Stimulated activated CD4-positive, alpha-beta T cell treated with anti-CD3 and anti-CD28 coated beads, Interleukin-1b, Interleukin-23, amount 100 ng/mL, for 48 hours (primary cell): Measurements from ENCODE around the gene RAD50.

Experiments used
- DNase-seq: peaks from one replicate; pipeline ENCODE4 v3.0.0-alpha.2; 2020

Gene RAD50

DNA sequence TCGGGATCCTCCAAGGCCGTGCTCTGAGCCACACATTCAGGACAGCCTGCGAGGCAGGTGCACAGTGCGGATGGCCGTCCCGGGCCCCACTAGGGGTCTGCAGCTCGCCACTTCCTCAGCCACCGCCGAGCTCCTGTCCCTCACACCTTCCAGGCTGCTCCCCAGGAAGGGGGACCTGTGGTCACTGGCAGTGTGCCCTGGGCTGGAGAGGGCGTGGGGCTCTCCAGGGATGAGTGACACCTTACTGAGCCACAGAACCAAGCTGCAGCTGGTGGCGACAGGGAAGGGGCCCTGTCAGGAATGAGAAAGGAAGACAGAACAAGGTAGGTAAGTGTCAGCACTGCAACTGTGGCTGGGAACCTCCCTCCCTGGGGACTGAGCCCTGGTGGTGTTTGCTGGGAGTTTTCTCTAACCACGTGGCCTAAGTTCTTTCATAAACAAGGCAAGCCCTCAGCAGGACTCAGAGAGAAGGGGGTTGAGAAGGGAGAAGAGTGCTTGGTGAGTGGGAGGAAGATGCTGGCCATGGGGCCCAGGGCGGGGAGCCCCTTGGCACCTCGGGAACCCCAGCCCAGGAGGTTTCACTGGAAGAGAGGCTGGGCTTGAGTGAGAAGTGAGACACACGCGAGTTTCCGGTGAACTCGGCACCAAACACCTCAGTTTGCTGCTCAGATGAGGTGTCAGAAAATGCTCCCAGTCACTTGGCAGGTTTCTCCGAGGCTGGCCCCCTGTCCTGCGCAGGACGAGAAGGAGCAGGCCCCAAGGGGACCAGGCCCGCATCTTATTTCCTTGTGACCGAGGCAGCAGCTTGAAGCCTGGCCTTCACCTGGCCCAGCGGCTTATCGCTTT is 106.4 kb downstream of the RAD50 start:
- DNase-seq, result peak; percentile 78

DNA sequence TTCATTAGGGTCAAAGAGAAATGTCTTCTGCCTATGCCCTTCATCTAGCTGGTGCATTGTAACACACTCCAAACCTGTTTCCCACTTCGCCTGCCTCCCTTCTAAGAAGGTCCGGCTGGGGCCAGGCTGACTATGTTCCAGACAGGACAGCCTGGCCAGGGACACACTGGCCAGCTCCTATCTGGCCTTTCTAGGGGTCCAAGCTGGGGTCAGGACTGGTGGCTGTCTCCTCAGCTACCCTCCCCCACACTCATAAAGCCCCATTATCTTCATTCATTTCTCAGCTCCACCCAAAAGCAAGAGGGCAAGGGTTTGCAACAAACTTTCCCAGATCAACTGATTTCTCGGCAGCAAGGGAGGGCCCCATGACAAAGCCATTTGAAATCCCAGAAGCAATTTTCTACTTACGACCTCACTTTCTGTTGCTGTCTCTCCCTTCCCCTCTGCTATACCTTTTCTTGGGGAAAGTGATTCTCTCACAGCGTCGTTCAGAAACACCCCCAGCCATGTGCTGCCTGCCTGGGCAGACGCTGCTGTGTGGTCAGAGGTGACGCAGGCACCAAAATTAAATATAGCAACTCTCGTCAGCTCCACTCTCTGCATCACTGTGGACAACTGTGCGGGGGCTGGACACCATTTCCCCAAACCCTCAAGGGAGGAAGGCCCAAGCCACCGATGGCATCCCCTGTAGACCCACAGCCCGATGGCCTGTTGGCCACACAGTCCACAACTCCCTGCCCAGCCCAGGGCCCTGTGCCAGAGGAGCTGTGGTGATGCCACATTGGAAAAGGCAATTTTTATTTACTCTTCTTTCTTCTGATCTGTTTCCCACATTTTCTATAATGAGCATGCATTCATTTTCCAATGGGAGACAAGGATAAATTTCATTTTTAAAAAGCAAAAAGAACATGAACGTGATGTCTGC is 107.3 kb downstream of the RAD50 start:
- DNase-seq, result no peak

GRCh38 chr5:132664696-132665209 is 108.0 kb downstream of the RAD50 start:
- no peak for DNase-seq

GRCh38 chr5:132665574-132666080 is 108.8 kb downstream of the RAD50 start:
- DNase-seq, result no peak

GRCh38 chr5:132666310-132667123 is 109.7 kb downstream of the RAD50 start:
- no peak for DNase-seq

- DNase-seq, result no peak
Measured at GRCh38 chr5:132667309-132667708, 110.5 kb downstream of the RAD50 start.

DNA sequence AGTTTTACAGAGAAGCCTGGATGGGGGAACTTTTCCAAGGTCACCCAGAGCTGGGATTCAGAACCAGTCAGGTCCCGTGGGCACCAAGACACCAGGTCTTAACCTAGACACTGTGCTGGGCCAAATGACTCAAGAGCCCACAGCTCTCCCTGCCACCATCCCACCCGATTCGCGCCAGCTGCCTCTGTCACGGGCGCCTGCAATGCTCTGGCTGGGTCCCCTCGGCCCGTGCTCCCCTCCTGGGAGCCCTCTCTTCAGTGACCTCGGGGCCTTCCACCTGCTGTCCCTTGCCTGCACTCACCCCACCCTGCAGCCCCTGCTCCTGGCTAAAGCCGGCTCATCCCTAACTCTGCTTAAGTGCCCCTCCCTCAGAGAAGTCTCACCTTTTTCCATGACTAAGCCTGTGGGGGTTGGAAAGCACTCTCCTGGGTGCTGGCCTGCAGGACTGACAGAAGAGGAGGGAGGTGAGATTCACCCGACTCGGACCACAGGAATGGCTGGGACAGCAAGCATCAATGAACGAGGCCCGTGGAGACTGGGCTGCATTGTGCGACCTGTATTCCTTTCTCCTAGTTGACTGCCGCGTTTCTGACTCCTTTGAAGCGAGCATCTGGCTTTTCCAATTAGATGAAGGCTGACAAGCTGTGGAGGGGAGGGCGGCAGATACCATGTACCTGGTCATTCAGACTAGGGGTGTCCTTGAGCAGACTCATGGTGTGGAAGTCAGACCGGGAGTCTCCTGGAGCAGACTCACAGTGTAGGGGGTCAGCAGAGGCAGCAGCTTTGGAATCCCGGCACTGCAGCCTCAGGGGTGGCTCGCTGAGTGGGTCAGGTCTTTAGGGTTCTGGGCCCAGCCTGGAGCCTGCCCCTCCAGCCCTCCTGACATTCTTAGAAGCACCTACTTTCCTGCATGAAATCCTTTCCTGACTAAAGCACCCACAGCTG is 111.3 kb downstream of the RAD50 start:
- DNase-seq, result no peak

DNA sequence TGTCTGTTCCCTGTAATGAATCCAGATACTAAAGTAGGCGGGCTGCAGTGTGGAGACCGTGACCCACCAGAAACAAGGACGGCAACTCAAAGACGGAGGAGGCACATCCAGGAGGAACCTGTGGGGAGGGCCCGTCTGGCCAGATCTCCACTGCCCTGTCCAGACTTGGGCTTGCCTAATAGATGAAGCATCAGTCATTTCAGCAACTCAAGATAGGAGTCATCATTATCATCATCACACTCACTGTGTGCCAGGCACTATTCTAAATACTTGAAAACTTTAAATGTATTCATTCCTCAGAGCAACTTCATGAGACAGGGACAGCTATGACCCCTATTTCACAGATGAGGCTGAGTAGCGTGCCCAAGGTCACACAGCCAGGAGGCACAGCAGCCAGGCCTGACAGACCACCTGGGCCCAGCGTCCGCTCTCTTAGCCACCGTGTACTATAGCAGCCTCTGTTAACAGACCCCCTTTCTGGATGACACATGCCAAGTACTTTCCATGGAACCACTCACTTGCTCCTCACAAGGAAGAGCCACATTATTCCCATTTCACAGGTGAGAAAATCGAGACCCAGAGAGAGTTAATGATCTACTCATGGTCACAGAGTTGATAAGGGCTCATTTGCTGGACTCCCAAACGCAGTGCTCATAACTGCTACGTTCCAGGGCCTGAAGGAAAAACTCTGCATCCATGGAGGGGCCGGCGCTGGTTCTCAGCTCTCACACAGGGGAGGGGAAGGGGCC is 112.1 kb downstream of the RAD50 start:
- no peak for DNase-seq

DNA sequence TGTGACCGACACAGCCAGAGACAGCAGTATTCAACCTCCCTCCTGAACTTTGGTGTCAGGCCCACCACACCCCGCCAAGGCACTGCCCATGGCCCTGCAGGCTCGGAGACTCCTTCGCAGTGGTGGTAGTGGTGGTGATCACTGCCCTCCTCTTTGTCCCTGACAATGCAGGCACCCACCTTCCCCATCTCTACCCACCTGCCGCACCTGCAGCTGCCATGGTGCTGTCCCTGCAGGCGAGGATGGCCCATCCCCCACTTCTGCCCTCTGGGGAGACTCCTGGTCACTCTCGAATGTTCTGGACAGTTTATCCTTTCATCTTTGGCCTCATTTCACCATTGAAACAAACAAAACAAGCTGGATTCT is 112.7 kb downstream of the RAD50 start:
- no peak for DNase-seq

DNA sequence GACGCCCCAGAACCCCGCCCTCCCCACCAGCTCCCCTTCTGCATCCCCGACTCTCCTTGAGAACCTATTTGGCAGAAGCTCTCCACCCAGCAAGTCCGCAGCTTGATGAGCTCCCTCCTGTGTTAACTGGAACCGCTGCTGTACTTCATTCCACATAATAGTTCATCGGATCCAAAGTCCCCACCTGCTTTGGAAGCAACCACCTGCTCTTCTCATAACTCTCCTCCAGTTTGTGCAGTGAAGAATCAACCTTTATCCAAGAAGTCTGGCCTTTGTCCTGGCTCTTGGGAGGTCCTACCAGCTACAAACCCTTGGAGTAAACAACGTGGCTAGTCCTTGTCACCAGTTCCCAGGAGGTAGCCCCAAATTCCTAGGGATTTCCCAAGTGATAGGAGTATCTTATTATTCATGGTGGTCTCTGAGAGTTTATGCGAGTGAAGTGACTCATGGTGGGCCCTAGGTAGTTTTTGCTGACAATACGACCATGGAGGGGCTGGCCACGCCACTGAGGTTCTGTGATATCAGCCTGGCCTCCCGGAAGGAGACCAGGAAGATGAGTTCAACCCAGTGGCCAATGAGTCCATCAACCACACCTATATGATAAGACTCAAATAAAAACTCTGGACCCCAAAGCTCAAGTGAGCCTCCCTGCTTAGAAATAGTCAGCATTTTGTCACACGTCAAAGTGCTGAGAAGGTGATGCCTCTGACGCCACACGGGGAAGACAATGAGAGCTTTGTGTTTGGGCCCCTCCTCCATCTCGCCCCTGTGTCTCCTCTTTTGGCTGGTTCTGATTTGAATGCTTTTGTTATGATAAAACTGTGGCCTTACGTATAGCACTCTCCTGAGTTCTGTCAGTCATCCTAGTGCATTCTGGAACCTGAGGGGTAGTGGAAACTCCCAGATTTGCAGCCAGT is 113.4 kb downstream of the RAD50 start:
- DNase-seq, result no peak

DNA sequence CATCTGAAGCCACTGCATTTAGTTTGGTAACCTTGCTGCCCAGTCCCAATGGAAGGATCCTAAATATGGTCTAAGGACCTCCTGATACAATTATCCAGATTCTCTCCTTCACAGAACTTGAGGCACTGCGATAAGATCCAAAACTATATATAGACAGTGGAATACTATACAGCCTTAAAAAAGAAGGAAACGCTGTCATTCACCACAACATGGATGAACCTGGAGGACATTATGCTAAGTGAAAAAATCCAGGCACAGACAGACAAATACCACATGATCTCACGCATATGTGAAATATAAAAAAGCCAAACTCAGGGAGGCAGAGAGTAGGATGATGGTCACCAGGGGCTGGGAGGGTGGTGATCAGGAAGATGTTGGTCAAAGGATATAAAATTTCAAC is 114.2 kb downstream of the RAD50 start:
- no peak for DNase-seq

DNA sequence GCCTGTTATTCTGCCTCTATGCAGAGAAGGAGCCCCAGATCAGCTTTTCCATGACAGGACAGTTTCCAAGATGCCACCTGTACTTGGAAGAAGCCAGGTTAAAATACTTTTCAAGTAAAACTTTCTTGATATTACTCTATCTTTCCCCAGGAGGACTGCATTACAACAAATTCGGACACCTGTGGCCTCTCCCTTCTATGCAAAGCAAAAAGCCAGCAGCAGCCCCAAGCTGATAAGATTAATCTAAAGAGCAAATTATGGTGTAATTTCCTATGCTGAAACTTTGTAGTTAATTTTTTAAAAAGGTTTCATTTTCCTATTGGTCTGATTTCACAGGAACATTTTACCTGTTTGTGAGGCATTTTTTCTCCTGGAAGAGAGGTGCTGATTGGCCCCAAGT is 116.7 kb downstream of the RAD50 start:
- DNase-seq, result no peak

- DNase-seq, result no peak
Measured at GRCh38 chr5:132673939-132674630, 117.3 kb downstream of the RAD50 start, which contains the start of gene IL4. Gene IL4 (plus strand): TSS chr5:132673989. CDS start chr5:132674051, 62 bp downstream.

GRCh38 chr5:132674671-132675506 is 118.1 kb downstream of the RAD50 start:
- DNase-seq, result no peak

DNA sequence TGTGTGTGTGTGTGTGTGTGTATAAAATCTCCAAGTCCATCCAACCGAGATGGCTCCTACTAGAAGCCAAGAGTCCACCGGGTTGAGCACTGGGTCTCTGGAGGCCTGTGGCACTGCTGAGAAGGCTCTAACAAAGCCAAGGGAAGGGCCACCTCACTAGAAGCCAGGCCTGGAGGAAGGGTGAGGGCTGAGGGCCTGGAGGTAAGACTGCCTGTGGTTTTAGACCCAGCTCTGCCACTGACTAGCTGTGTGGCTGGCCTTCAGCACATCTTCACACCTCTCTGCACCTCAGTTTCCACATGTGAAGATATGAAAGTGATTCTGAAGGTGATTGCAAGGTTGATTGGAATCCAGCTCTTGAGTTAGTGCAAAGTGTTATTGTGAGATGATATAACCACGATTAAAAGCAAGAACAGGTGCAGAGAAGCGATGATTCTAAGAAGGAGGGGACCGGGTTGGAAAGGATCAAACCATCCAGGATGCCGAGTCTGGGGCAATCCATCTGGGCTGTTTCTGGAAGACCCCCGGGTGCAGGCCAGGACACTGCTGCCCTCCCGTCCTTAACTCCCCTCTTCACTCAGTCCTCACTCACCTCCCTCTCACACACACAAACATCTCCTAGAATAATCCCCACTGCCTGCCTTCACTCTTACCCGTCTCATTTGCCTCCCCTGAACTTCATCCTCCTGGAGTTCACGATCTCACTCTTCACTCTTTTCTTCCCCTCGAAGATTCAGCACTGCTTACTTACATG is 119.3 kb downstream of the RAD50 start:
- no peak for DNase-seq

- DNase-seq, result no peak
Measured at GRCh38 chr5:132677191-132677590, 120.4 kb downstream of the RAD50 start.
